Measurements from ENCODE around the gene CELA2A.

DNA sequence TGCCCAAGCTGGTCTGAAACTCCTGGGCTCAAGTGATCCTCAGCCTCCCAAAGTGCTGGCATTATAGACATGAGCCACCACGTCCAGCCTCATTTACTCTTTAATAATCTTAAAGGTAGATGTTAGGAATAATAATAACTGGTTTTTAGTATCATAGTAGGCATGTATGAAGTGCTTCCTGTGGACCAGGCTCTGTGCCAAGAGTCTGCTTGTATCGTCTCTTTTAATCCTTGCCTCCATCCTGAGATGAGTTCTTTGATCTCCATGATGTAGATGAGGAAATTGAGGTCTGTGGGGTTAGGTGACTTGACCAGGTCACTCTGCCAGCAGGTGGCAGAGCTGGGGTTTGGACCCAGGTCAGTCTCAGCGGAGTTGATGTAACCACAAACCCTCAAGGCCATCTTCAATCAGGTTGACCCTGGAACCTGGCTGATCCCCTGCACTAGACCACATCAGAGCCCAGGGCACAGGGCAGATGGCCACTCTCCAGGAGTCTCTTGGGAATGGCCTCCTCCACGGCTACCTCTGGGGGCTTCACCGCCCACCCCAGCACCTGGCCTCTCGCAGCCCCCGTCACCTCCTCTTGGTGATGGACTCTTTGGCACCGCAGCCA is 35.6 kb upstream of the CELA2A start:
- TF ChIP-seq CTCF (IDR thresholded peaks at IDR 0.05) = no peak
- no peak for TF ChIP-seq POLR2AphosphoS5 (IDR thresholded peaks at IDR 0.05)
- no peak for TF ChIP-seq EP300 (IDR thresholded peaks at IDR 0.05)
- no peak for TF ChIP-seq POLR2A (IDR thresholded peaks at IDR 0.05)

All from upper lobe of left lung (tissue), 4 donors.